NCI-H2029 (cell line): ENCODE data around the gene INTS7.
"Not testable (repeated sequence)": the region's sequence is repeated elsewhere in the genome, so short reads cannot be mapped to it uniquely, and the experiment has no call there.

ENCODE experiments used
- DNase-seq: peaks from one replicate; lab custom pipeline; 2025; lab: John Stamatoyannopoulos, UW

The INTS7 gene

GRCh38 chr1:211933946-211934714 is 101.2 kb downstream of the INTS7 start:
- DNase-seq, result no peak

GRCh38 chr1:211932933-211933254 is 102.5 kb downstream of the INTS7 start:
- DNase-seq, result no peak

- no peak for DNase-seq
These were observed 103.0 kb downstream of the INTS7 start for GRCh38 chr1:211932231-211932932.

GRCh38 chr1:211929683-211930082 is 105.7 kb downstream of the INTS7 start:
- DNase-seq, result no peak

GRCh38 chr1:211928993-211929637 is 106.2 kb downstream of the INTS7 start:
- peak; percentile 86 for DNase-seq

- no peak for DNase-seq
These were observed 107.0 kb downstream of the INTS7 start for GRCh38 chr1:211928290-211928801.

- no peak for DNase-seq
These were observed 110.3 kb downstream of the INTS7 start for GRCh38 chr1:211925016-211925415.

GRCh38 chr1:211924256-211924655 is 111.1 kb downstream of the INTS7 start:
- DNase-seq, result no peak

- no peak for DNase-seq
These were observed 112.3 kb downstream of the INTS7 start for GRCh38 chr1:211923095-211923494.

GRCh38 chr1:211921579-211922095 is 113.7 kb downstream of the INTS7 start:
- no peak for DNase-seq

- no peak for DNase-seq
These were observed 114.6 kb downstream of the INTS7 start for GRCh38 chr1:211920602-211921226.

GRCh38 chr1:211920141-211920572 is 115.2 kb downstream of the INTS7 start:
- DNase-seq, result peak; percentile 67

- DNase-seq, result no peak
These were observed 116.4 kb downstream of the INTS7 start for GRCh38 chr1:211918843-211919414.

- not testable (repeated sequence) for DNase-seq
These were observed 118.9 kb downstream of the INTS7 start for GRCh38 chr1:211916458-211916857.

GRCh38 chr1:211915924-211916323 is 119.4 kb downstream of the INTS7 start:
- DNase-seq, result no peak

GRCh38 chr1:211912844-211913432 is 122.4 kb downstream of the INTS7 start:
- no peak for DNase-seq

GRCh38 chr1:211912038-211912437 is 123.3 kb downstream of the INTS7 start:
- DNase-seq, result no peak

- no peak for DNase-seq
These were observed 124.4 kb downstream of the INTS7 start for GRCh38 chr1:211910913-211911485.

GRCh38 chr1:211910113-211910884 is 125.1 kb downstream of the INTS7 start:
- DNase-seq, result no peak

GRCh38 chr1:211909395-211909794 is 126.0 kb downstream of the INTS7 start:
- DNase-seq, result no peak
